ENCODE measurements around the gene ARHGAP22.

DNA sequence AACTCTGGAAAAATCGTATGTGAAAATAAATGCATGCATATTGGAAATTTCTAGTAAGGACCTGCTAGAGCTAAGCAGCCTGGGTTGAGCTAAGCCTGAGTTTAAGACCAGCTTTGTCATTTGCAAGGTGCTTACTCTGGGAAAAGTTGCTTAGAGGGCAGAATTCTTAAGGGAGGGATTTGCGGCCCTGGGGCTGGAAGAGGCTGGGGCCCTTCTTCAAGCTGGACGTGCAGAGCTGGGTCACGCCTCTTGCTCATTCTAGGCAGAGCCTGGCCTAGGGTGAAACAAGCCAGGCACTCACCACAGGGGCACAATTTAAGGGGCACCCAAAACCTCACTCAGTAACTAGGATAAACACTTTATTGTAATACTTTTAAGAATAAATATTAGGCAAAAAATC, 137.2 kb downstream of the ARHGAP22 start:
- TF ChIP-seq GATA2 (IDR thresholded peaks at IDR 0.05; ENCODE audit: low read depth, low read length) = no peak
- no peak for TF ChIP-seq GATA3 (IDR thresholded peaks at IDR 0.05; ENCODE audit: low read depth, low read length)
